H1 (cell line): ENCODE data around the gene CD14. TPM values are rescaled to one million over a fixed set of nuclear protein-coding genes. Genes with fewer than 3 reads are reported as not detected.
"Not testable (repeated sequence)": the region's sequence is repeated elsewhere in the genome, so short reads cannot be mapped to it uniquely, and the experiment has no call there.

Source experiments
- CTCF ChIA-PET: fragments of 300-600 bp; sonication (Branson Sonifier 250); formaldehyde crosslinking; loops from one replicate; lab custom pipeline; 2021; ENCODE audit not compliant: partially characterized antibody; lab: Charles Lee
- POLR2A ChIA-PET: fragments of 300-600 bp; sonication (Branson Sonifier 250); formaldehyde crosslinking; loops from one replicate; lab custom pipeline; 2021; ENCODE audit warnings: inconsistent platforms; ENCODE audit not compliant: partially characterized antibody; lab: Charles Lee
- DNase-seq, 2 experiments: peaks; one replicate each; pipeline versions ENCODE4 v3.0.0 to v3.0.0-alpha.2; 2010 to 2022; ENCODE audit warnings: low spot score in 2 of 2, low read depth in 1 of 2, mixed read lengths in 1 of 2
- FAIRE-seq: peaks from 2 replicates; lab custom pipeline; 2011; peaks lifted over from hg19 to GRCh38; lab: Jason Lieb, UNC
- H2AFZ ChIP-seq: 2 replicates; pipeline ENCODE4 v1.8.1; 2012; ENCODE audit warnings: low read length, inconsistent platforms
- H2AK5ac ChIP-seq: 2 replicates; pipeline ENCODE4 v1.6.1; 2013; ENCODE audit warnings: low read depth, low read length
- H2BK120ac ChIP-seq: replicated peaks from 2 replicates; pipeline ENCODE3; 2013; ENCODE audit warnings: low read depth, low read length, inconsistent platforms
- H2BK12ac ChIP-seq: 2 replicates; pipeline ENCODE4 v1.6.1; 2013; ENCODE audit warnings: low read depth, low read length
- H2BK15ac ChIP-seq: 2 replicates; pipeline ENCODE4 v1.6.1; 2013; ENCODE audit warnings: low read length
- H2BK20ac ChIP-seq: 2 replicates; pipeline ENCODE4 v1.6.1; 2013; ENCODE audit warnings: low read length
- H2BK5ac ChIP-seq: 2 replicates; pipeline ENCODE4 v1.6.1; 2013; ENCODE audit warnings: low read depth, low read length
- H3K14ac ChIP-seq: 2 replicates; pipeline ENCODE4 v1.6.1; 2013; ENCODE audit warnings: inconsistent platforms; ENCODE audit not compliant: insufficient read length
- H3K18ac ChIP-seq: 2 replicates; pipeline ENCODE4 v1.6.1; 2013; ENCODE audit warnings: low read length; ENCODE audit errors: extremely low read depth
- H3K23ac ChIP-seq: 2 replicates; pipeline ENCODE4 v1.6.1; 2013; ENCODE audit warnings: inconsistent platforms; ENCODE audit not compliant: insufficient read length
- H3K23me2 ChIP-seq: 2 replicates; pipeline ENCODE4 v1.6.1; 2013; ENCODE audit warnings: low read depth, low read length
- H3K27ac ChIP-seq: 2 replicates; pipeline ENCODE4 v1.6.1; 2011; ENCODE audit warnings: low read depth, low read length, inconsistent platforms
- H3K27me3 ChIP-seq, 4 experiments: replicated peaks in 1 of 4; 1 replicate in 1 of 4; 2 replicates in 3 of 4; pipeline versions ENCODE4 v1.6.1 to v1.8.1; 2011 to 2013; ENCODE audit warnings: low read length in 3 of 4, mild to moderate bottlenecking in 3 of 4, inconsistent platforms in 2 of 4, mixed read lengths in 2 of 4, moderate library complexity in 1 of 4; ENCODE audit not compliant: control insufficient read depth in 3 of 4, insufficient read depth in 3 of 4; ENCODE audit errors: extremely low read depth in 1 of 4
- H3K36me3 ChIP-seq, 4 experiments: 2 replicates each; pipeline versions ENCODE4 v1.6.1 to v1.8.1; 2011 to 2013; ENCODE audit warnings: mild to moderate bottlenecking in 4 of 4, low read length in 3 of 4, moderate library complexity in 2 of 4, control low read depth in 1 of 4, inconsistent platforms in 1 of 4; ENCODE audit not compliant: insufficient read depth in 4 of 4, control insufficient read depth in 2 of 4
- H3K4ac ChIP-seq: replicated peaks from 2 replicates; pipeline ENCODE3; 2013; ENCODE audit warnings: low read length, low read depth, mixed read lengths, inconsistent platforms; ENCODE audit not compliant: insufficient read length
- H3K4me1 ChIP-seq, 4 experiments: replicated peaks in 1 of 4; 1 replicate in 1 of 4; 2 replicates in 3 of 4; pipeline versions ENCODE4 v1.6.1 to v1.8.1; 2011 to 2013; ENCODE audit warnings: low read length in 3 of 4, inconsistent platforms in 2 of 4, mixed read lengths in 1 of 4; ENCODE audit not compliant: insufficient read depth in 4 of 4, control insufficient read depth in 3 of 4
- H3K4me2 ChIP-seq, 2 experiments: 2 replicates each; pipeline versions ENCODE4 v1.6.1 to v1.8.1; 2011 to 2013; ENCODE audit warnings: low read depth in 2 of 2, low read length in 2 of 2, control low read depth in 1 of 2, inconsistent platforms in 1 of 2, mild to moderate bottlenecking in 1 of 2; ENCODE audit not compliant: insufficient read depth in 1 of 2
- H3K4me3 ChIP-seq, 4 experiments: fragments of 200-600, 300-600 bp in 1 of 4; sonication (generic), shearing (Covaris generic), sonication (Bioruptor Twin) in 1 of 4; 2 replicates each; pipeline versions ENCODE4 v1.5.1 to v1.8.1; 2011 to 2016; ENCODE audit warnings: low read length in 4 of 4, low read depth in 3 of 4, control low read depth in 2 of 4, inconsistent platforms in 2 of 4, mild to moderate bottlenecking in 2 of 4, mixed read lengths in 1 of 4, moderate library complexity in 1 of 4; ENCODE audit not compliant: insufficient read depth in 2 of 4; ENCODE audit errors: extremely low read depth in 1 of 4
- H3K56ac ChIP-seq: replicated peaks from 2 replicates; pipeline ENCODE3; 2013; ENCODE audit warnings: low read depth, mild to moderate bottlenecking, mixed read lengths, low read length, inconsistent platforms; ENCODE audit not compliant: insufficient read length
- H3K79me1 ChIP-seq: 2 replicates; pipeline ENCODE4 v1.6.1; 2013; ENCODE audit warnings: low read depth, low read length, control low read depth
- H3K79me2 ChIP-seq, 2 experiments: 2 replicates each; pipeline versions ENCODE4 v1.6.1 to v1.8.1; 2012 to 2013; ENCODE audit warnings: low read length in 2 of 2, mild to moderate bottlenecking in 2 of 2, inconsistent platforms in 1 of 2; ENCODE audit not compliant: insufficient read depth in 2 of 2, control insufficient read depth in 1 of 2
- H3K9ac ChIP-seq, 4 experiments: replicated peaks in 1 of 4; 1 replicate in 1 of 4; 2 replicates in 3 of 4; pipeline versions ENCODE4 v1.6.1 to v1.8.1; 2011 to 2013; ENCODE audit warnings: low read depth in 3 of 4, low read length in 3 of 4, control low read depth in 2 of 4, mild to moderate bottlenecking in 2 of 4, moderate library complexity in 2 of 4, inconsistent platforms in 1 of 4; ENCODE audit errors: extremely low read depth in 1 of 4
- H3K9me3 ChIP-seq, 2 experiments: 2 replicates each; pipeline versions ENCODE4 v1.6.1 to v1.8.1; 2012 to 2013; ENCODE audit warnings: mild to moderate bottlenecking in 2 of 2, moderate library complexity in 2 of 2, control low read depth in 1 of 2, inconsistent platforms in 1 of 2, low read depth in 1 of 2, low read length in 1 of 2, mixed read lengths in 1 of 2; ENCODE audit not compliant: insufficient read depth in 2 of 2
- H4K20me1 ChIP-seq, 2 experiments: replicated peaks in 1 of 2; 2 replicates each; pipeline versions ENCODE3 to v1.8.1; 2011 to 2013; ENCODE audit warnings: inconsistent platforms in 2 of 2, low read length in 2 of 2, mild to moderate bottlenecking in 1 of 2; ENCODE audit not compliant: insufficient read depth in 2 of 2, control insufficient read depth in 1 of 2
- H4K5ac ChIP-seq: 2 replicates; pipeline ENCODE4 v1.6.1; 2013; ENCODE audit warnings: low read length, low read depth, mixed read lengths, inconsistent platforms; ENCODE audit not compliant: insufficient read length
- H4K8ac ChIP-seq: 2 replicates; pipeline ENCODE4 v1.8.0; 2013; ENCODE audit warnings: mild to moderate bottlenecking, moderate library complexity, low read length, inconsistent platforms; ENCODE audit not compliant: insufficient read depth; ENCODE audit errors: extremely low read depth
- H4K91ac ChIP-seq: replicated peaks from 2 replicates; pipeline ENCODE3; 2013; ENCODE audit warnings: low read length, mixed read lengths, inconsistent platforms; ENCODE audit not compliant: insufficient read length
- WGBS, 2 experiments: shearing (Covaris generic) in 1 of 2; methylation state at CpG; one replicate each; pipeline versions ENCODE4 v1.1.6 to v1.1.7; 2013 to 2015; ENCODE audit warnings: low lambda C conversion rate in 2 of 2, mixed read lengths in 2 of 2, inconsistent platforms in 1 of 2, low coverage in 1 of 2, missing lambda C conversion rate in 1 of 2; ENCODE audit not compliant: insufficient replicate concordance in 2 of 2, insufficient coverage in 1 of 2, insufficient read length in 1 of 2; ENCODE audit errors: extremely low coverage in 1 of 2, missing lambda C conversion rate in 1 of 2; 5-methylcytosine and 5-hydroxymethylcytosine counted together
- polyA plus RNA-seq, 7 experiments: library from polyadenylated mRNA; depleted of rRNA in 3 of 7; stranded (reverse) in 5 of 7; unstranded in 2 of 7; fragments of >200 nt in 5 of 7; fragments of 200-250 nt in 2 of 7; gene quantifications; 1 replicate in 5 of 7; 2 replicates in 1 of 7; 4 replicates in 1 of 7; pipeline versions ENCODE4 v1.2.1 to v1.2.3, GENCODE V29; 2011 to 2013; ENCODE audit warnings: missing spikeins in 2 of 7, mixed read lengths in 2 of 7
- total RNA-seq: library from RNA; stranded (reverse); fragmentation: NEBNext Ultra II Directional; extraction: Animal tissue kit (Norgen Biotek cat#: 25700); gene quantifications from 2 replicates; pipeline ENCODE4 v1.2.1, GENCODE V29; 2021

Gene CD14
- total and polyA plus RNA-seq, 2 of the 8 experiments (the other 6 are each of a cell fraction or from before 2014, with no cell fraction given) = 0.15 TPM; not detected in 1

- 94% methylated on average over 4 of the region's 4 CpGs; no CpG with 5 or more reads in 1 of the 2 experiments for WGBS, 2 experiments
These were observed 29.6 kb downstream of the CD14 start for GRCh38 chr5:140603446-140603698.

More at GRCh38 chr5:140603446-140603698, 29.6 kb downstream of the CD14 start:
- H3K14ac ChIP-seq, H4K91ac ChIP-seq, H4K20me1 ChIP-seq, FAIRE-seq, H4K8ac ChIP-seq, H3K18ac ChIP-seq, H3K9ac ChIP-seq, H3K23ac ChIP-seq, H3K4me3 ChIP-seq, DNase-seq, H3K56ac ChIP-seq, H2BK20ac ChIP-seq, H3K36me3 ChIP-seq, H4K5ac ChIP-seq, H2AK5ac ChIP-seq, H2BK15ac ChIP-seq, POLR2A ChIA-PET, H2BK12ac ChIP-seq, CTCF ChIA-PET, H3K4ac ChIP-seq, H3K79me2 ChIP-seq, H3K27ac ChIP-seq, H2BK5ac ChIP-seq, H2BK120ac ChIP-seq, H3K4me1 ChIP-seq, H3K23me2 ChIP-seq, H3K9me3 ChIP-seq, H3K27me3 ChIP-seq, H3K4me2 ChIP-seq, H3K79me1 ChIP-seq, H2AFZ ChIP-seq: not testable (repeated sequence)
